Stimulated activated CD4-positive, alpha-beta T cell treated with anti-CD3 and anti-CD28 coated beads, Interleukin-15, amount 100 ng/mL, for 1 hour (primary cell): ENCODE data around the gene ABCC4.
"Not testable (repeated sequence)": the region's sequence is repeated elsewhere in the genome, so short reads cannot be mapped to it uniquely, and the experiment has no call there.

ENCODE experiments used
- DNase-seq, 2 donors: peaks; one replicate each; pipeline ENCODE4 v3.0.0-alpha.2; 2020; ENCODE audit warnings: low read depth in 1 of 2, low spot score in 1 of 2

Gene ABCC4

GRCh38 chr13:95298169-95298965 is 2.9 kb downstream of the ABCC4 start:
- DNase-seq: no peak

- no peak for DNase-seq
Observed at GRCh38 chr13:95296326-95296925, 4.8 kb downstream of the ABCC4 start.

- DNase-seq: no peak
Observed at GRCh38 chr13:95295026-95295425, 6.2 kb downstream of the ABCC4 start.

GRCh38 chr13:95292622-95293021 is 8.6 kb downstream of the ABCC4 start:
- DNase-seq: no peak

GRCh38 chr13:95289901-95290300 is 11.3 kb downstream of the ABCC4 start:
- not testable (repeated sequence) for DNase-seq

GRCh38 chr13:95289020-95289444 is 12.2 kb downstream of the ABCC4 start:
- DNase-seq: no peak

GRCh38 chr13:95284436-95284835 is 16.8 kb downstream of the ABCC4 start:
- DNase-seq: no peak

- DNase-seq: no peak
Observed at GRCh38 chr13:95279016-95279415, 22.2 kb downstream of the ABCC4 start.

- no peak for DNase-seq
Observed at GRCh38 chr13:95276037-95276505, 25.2 kb downstream of the ABCC4 start.

GRCh38 chr13:95275322-95276036 is 25.8 kb downstream of the ABCC4 start:
- DNase-seq: no peak

GRCh38 chr13:95273592-95274132 is 27.6 kb downstream of the ABCC4 start:
- not testable (repeated sequence) for DNase-seq

GRCh38 chr13:95272076-95272475 is 29.2 kb downstream of the ABCC4 start:
- not testable (repeated sequence) for DNase-seq

- DNase-seq: no peak
Observed at GRCh38 chr13:95269756-95270155, 31.5 kb downstream of the ABCC4 start.

- DNase-seq: not testable (repeated sequence)
Observed at GRCh38 chr13:95268343-95269065, 32.7 kb downstream of the ABCC4 start.

- no peak for DNase-seq
Observed at GRCh38 chr13:95267662-95268342, 33.4 kb downstream of the ABCC4 start.

GRCh38 chr13:95264225-95264624 is 37.0 kb downstream of the ABCC4 start:
- DNase-seq: no peak

- DNase-seq: no peak
Observed at GRCh38 chr13:95262837-95263384, 38.3 kb downstream of the ABCC4 start.

- DNase-seq: no peak
Observed at GRCh38 chr13:95261956-95262355, 39.3 kb downstream of the ABCC4 start.

- no peak for DNase-seq
Observed at GRCh38 chr13:95260031-95260525, 41.2 kb downstream of the ABCC4 start.
